GM12872 (cell line): ENCODE data around the gene MICAL3.

Experiments used
- CTCF ChIP-seq: IDR thresholded peaks from 3 replicates; pipeline ENCODE4 v1.5.1; 2011; ENCODE audit warnings: low read depth, mild to moderate bottlenecking, low read length, moderate library complexity; ENCODE audit not compliant: insufficient read depth

MICAL3 gene

DNA sequence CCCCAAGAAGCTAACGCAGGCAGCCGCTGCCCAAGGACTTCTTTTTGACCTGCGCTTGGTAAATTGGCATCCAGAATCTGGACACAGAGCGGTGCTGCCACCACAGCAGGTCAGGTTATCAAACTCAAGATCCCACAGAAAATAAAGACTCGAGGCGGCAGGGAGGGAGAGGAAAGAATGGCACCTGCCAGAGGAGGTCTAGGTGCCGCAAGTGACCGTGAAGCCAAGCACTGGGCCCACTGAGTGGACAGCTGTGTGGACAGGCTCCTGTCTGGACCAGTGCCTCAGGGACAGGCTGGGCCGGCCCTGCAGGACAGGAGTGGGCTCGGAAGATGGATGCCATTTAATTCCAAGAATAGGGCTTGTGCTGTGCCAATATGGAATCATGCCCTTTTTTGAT, 277.4 kb downstream of the MICAL3 start:
- TF ChIP-seq CTCF: no peak

DNA sequence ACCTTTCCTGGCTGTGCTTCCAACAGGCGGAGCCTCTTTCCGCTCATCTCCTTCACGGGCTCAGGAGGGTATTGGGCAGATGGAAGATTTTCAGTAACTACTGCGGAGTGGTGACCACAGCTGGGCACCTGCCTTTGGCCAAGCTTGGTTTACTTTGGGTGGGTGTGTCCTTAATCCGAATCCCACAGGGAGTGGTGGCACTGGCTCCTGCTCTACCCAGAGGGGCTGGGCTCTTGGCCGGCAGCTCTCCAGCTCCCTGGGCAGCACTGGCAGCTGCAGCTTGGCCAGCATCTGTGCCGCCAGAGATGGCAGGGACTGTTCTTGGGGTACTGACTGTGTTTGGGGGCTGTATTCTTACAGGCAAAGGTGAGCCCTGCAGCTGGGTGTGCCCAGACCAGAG, 279.9 kb downstream of the MICAL3 start:
- no peak for TF ChIP-seq CTCF

DNA sequence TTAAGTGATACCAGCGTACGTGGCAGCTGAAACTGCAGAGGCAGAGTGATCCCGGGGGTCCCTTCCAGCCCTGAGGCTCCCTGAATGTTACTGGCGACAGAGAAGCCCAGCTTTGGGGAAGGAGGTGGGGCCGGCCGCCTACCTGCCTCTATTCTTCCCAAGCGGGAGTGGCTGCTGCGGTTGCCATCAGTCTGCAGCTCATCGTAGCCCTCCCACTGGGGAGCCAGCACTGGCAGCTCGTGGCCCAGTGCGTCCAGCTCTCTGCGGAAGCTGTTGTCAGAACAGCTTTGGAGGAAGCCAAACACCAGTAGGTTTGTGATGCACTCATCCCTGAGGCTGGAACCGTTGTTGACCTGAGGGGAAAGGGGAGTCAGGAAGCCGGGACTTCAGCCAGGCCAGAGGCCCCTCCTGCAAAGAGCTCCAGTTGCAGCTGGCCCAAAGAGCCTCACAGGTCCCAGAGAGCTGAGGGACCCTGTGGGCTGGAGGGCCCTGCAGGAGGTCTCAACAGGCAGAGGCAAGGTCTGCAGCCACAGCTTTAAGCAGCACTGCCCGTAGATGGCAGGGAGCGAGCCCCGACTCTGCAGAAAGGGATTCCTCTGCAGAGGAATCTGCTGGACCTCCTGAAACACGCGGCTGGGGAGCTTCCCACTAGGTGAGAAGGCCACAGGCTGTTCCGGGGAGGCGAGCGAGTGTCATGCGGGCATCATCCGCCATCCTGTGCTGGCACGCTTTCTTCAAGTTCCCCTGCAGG, 280.5 kb downstream of the MICAL3 start:
- TF ChIP-seq CTCF: no peak

- TF ChIP-seq CTCF: peak; percentile 95
Observed at GRCh38 chr22:17742527-17742902, 281.8 kb downstream of the MICAL3 start.

DNA sequence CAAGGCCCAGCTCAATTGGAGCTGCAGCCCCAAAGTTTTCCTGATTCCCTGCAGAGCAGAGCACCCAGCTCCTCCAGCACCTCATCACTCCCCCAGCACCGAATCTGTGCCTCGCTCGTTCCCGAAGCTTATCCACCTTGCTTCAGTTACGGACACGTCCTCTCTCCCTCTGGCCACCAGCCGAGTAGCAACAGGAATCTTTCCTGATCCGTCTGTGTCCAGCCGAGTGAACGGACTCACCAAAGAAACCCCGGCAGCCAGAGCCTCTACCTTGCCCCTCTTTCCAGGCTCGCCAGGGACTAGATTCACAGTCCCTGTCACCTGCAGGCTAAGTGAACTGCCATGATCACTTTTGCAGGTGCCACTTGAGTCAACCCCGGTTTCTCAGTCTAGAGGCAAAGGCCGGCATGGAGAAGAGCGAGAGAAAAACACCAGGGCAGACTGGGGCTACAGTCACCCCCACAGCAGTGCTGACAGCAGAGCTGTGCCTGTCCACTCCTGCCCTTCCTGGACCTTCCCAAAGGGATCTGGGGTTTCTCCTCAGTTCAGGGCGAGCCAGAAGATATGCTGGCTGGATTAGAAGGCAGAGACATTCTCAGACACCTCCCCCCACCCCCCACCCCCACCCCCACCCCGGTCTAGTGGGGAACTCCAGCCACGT, 282.4 kb downstream of the MICAL3 start:
- no peak for TF ChIP-seq CTCF

- TF ChIP-seq CTCF: no peak
Observed at GRCh38 chr22:17739196-17739975, 285.0 kb downstream of the MICAL3 start.

DNA sequence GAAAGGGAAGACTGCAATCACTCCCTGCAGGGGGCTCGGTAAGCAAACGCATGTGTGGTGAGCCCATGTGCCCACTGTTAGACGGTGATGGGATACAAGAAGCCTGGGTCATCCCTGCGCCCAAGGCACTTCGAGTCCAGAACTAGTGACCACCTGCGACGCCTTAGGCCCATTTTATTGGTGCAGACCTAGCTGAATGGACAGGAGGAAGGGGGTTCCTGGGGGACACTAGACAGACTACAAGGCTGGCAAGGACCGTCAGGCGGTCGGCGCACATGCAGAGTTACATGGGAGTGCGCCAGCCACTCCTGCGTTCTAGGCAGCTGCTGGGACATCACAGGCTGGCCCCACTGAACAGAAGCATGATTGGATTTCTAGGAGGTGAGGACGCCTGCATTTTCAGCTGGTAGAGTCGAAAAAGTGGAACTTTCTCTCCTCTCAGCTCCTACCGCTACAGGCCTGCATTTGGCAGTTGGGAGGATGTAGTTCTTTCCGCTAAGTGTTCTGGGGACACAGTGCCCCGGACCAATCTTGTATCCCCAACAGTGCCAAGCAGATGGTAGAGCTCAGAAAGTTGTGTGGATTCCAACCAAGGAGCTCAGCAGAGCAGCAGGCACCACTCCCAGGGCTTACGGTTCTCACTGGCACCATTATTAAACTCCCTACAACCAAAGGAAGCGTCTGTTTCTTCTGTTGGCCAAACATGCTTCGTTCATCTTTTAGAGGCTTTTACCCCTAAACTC, 285.8 kb downstream of the MICAL3 start:
- TF ChIP-seq CTCF: no peak
